H1 (cell line): ENCODE measurements around the gene DCAF17. TPM values are rescaled to one million over a fixed set of nuclear protein-coding genes. Genes with fewer than 3 reads are reported as not detected.

Experiments used
- E2F6 ChIP-seq: IDR thresholded peaks from 2 replicates; pipeline ENCODE4 v1.6.1; 2012; ENCODE audit warnings: inconsistent platforms
- NANOG ChIP-seq: IDR thresholded peaks from 2 replicates; pipeline ENCODE4 v1.6.1; 2011; ENCODE audit warnings: low read length, low read depth, mild to moderate bottlenecking, inconsistent platforms; ENCODE audit not compliant: insufficient read depth, poor library complexity, severe bottlenecking
- SP2 ChIP-seq: IDR thresholded peaks from 2 replicates; pipeline ENCODE4 v1.6.1; 2012; ENCODE audit warnings: mild to moderate bottlenecking, low read length, inconsistent platforms
- TCF12 ChIP-seq: IDR thresholded peaks from 2 replicates; pipeline ENCODE4 v1.6.1; 2011; ENCODE audit warnings: low read depth, mild to moderate bottlenecking, low read length
- polyA plus RNA-seq, 7 experiments: library from polyadenylated mRNA; depleted of rRNA in 3 of 7; stranded (reverse) in 5 of 7; unstranded in 2 of 7; fragments of >200 nt in 5 of 7; fragments of 200-250 nt in 2 of 7; gene quantifications; 1 replicate in 5 of 7; 2 replicates in 1 of 7; 4 replicates in 1 of 7; pipeline versions ENCODE4 v1.2.1 to v1.2.3, GENCODE V29; 2011 to 2013; ENCODE audit warnings: missing spikeins in 2 of 7, mixed read lengths in 2 of 7
- total RNA-seq: library from RNA; stranded (reverse); fragmentation: NEBNext Ultra II Directional; extraction: Animal tissue kit (Norgen Biotek cat#: 25700); gene quantifications from 2 replicates; pipeline ENCODE4 v1.2.1, GENCODE V29; 2021

DCAF17 gene
- total and polyA plus RNA-seq, 2 of the 8 experiments (the other 6 are each of a cell fraction or from before 2014, with no cell fraction given), result 10.7 to 30.0 TPM

GRCh38 chr2:171399292-171399691, 34.7 kb upstream of the DCAF17 start (continued):
- no peak for TF ChIP-seq NANOG
- no peak for TF ChIP-seq E2F6
- no peak for TF ChIP-seq SP2
- TF ChIP-seq TCF12, result no peak
